A549 (cell line): Measurements from ENCODE around the gene TNFSF8. TPM values are rescaled to one million over a fixed set of nuclear protein-coding genes. Genes with fewer than 3 reads are reported as not detected.

Source experiments
- ATAC-seq, 2 experiments: fragments of 200-7000 bp in 1 of 2; fragments of >200 bp in 1 of 2; cut with Nextera tagmentation in 1 of 2; cut with Tn5 transposase in 1 of 2; 3 replicates each; pipeline versions ENCODE4 v1.8.0 to v1.9.1; 2018 to 2020; ENCODE audit warnings: mild to moderate bottlenecking in 1 of 2, moderate library complexity in 1 of 2
- CTCF ChIA-PET: fragments of 300-600 bp; sonication (Branson Sonifier 250); formaldehyde crosslinking; extraction: SDS; loops from one replicate; lab custom pipeline; 2021; ENCODE audit warnings: antibody characterized with exemption, inconsistent platforms; lab: Yijun Ruan, JAX
- POLR2A ChIA-PET: fragments of 350-600 bp; formaldehyde crosslinking; extraction: SDS; loops from one replicate; lab custom pipeline; 2021; ENCODE audit warnings: antibody characterized with exemption, inconsistent platforms; lab: Yijun Ruan, JAX
- DNase-seq, 2 experiments: peaks; one replicate each; pipeline versions ENCODE4 v3.0.0 to v3.0.0-alpha.2; 2011 to 2016; ENCODE audit warnings: low read depth in 1 of 2, low spot score in 1 of 2
- FAIRE-seq: peaks from 2 replicates; lab custom pipeline; 2011; peaks lifted over from hg19 to GRCh38; lab: Jason Lieb, UNC
- H3K27ac ChIP-seq, 2 experiments: fragments of >200 bp; sonication (Bioruptor Twin); formaldehyde crosslinking; 3 replicates each; pipeline ENCODE4 v1.5.1; 2016 to 2017
- H3K4me1 ChIP-seq: fragments of >200 bp; sonication (Bioruptor Twin); formaldehyde crosslinking; 3 replicates; pipeline ENCODE4 v1.6.1; 2016
- H3K4me2 ChIP-seq: fragments of >200 bp; sonication (Bioruptor Twin); formaldehyde crosslinking; 3 replicates; pipeline ENCODE4 v1.6.1; 2016
- H3K4me3 ChIP-seq: fragments of >200 bp; sonication (Bioruptor Twin); formaldehyde crosslinking; 3 replicates; pipeline ENCODE4 v1.5.1; 2016
- H3K9me3 ChIP-seq: fragments of >200 bp; sonication (Bioruptor Twin); formaldehyde crosslinking; 3 replicates; pipeline ENCODE4 v1.6.1; 2016
- BHLHE40 ChIP-seq: IDR thresholded peaks from 2 replicates; pipeline ENCODE4 v1.6.1; 2012; ENCODE audit warnings: low read depth, low read length, inconsistent platforms
- CBX2 ChIP-seq: fragments of 200-600 bp; sonication (generic); IDR thresholded peaks from 2 replicates; pipeline ENCODE4 v1.6.1; 2016; ENCODE audit warnings: low read depth, mild to moderate bottlenecking, borderline replicate concordance
- CEBPB ChIP-seq, 2 experiments: fragments of >200 bp in 1 of 2; sonication (Bioruptor Twin) in 1 of 2; formaldehyde crosslinking in 1 of 2; IDR thresholded peaks; 2 replicates each; pipeline ENCODE4 v1.6.1; 2012 to 2016
- CHD4 ChIP-seq: fragments of 200-600 bp; sonication (generic); IDR thresholded peaks from 2 replicates; pipeline ENCODE4 v1.6.1; 2016; ENCODE audit warnings: antibody characterized with exemption, mild to moderate bottlenecking, borderline replicate concordance
- CTCF ChIP-seq: fragments of >200 bp; sonication (Bioruptor Twin); formaldehyde crosslinking; IDR thresholded peaks from 3 replicates; pipeline ENCODE4 v1.5.1; 2016
- E2F6 ChIP-seq: IDR thresholded peaks from 2 replicates; pipeline ENCODE4 v1.6.1; 2012; ENCODE audit warnings: low read depth, borderline replicate concordance
- EHMT2 ChIP-seq: fragments of 200-600 bp; sonication (generic); IDR thresholded peaks from 2 replicates; pipeline ENCODE4 v1.6.1; 2016; ENCODE audit warnings: antibody characterized with exemption, low read depth, mild to moderate bottlenecking, moderate library complexity
- ESRRA ChIP-seq: fragments of 150-350 bp; IDR thresholded peaks from 2 replicates; pipeline ENCODE4 v1.6.1; 2014; ENCODE audit warnings: mild to moderate bottlenecking, low read length, borderline replicate concordance
- FOXS1 ChIP-seq: fragments of 250-450 bp; sonication (Bioruptor Pico); IDR thresholded peaks from 2 replicates; pipeline ENCODE4 v1.5.0; 2020; ENCODE audit warnings: mild to moderate bottlenecking, moderate library complexity
- GATA3 ChIP-seq: IDR thresholded peaks from 2 replicates; pipeline ENCODE4 v1.6.1; 2012; ENCODE audit warnings: borderline replicate concordance
- HDAC2 ChIP-seq: fragments of 200-600 bp; sonication (generic); IDR thresholded peaks from 2 replicates; pipeline ENCODE4 v1.6.1; 2016
- HEYL ChIP-seq: fragments of 250-450 bp; sonication (Bioruptor Pico); IDR thresholded peaks from 2 replicates; pipeline ENCODE4 v1.8.0; 2021; ENCODE audit warnings: mild to moderate bottlenecking, moderate library complexity
- JUNB ChIP-seq: fragments of >200 bp; sonication (Bioruptor Twin); formaldehyde crosslinking; IDR thresholded peaks from 2 replicates; pipeline ENCODE4 v1.6.1; 2016
- MAZ ChIP-seq: fragments of 150-350 bp; IDR thresholded peaks from 2 replicates; pipeline ENCODE4 v1.6.1; 2014; ENCODE audit warnings: antibody characterized with exemption, low read depth, low read length, borderline replicate concordance
- NPAS2 ChIP-seq: fragments of 250-450 bp; sonication (Bioruptor Pico); IDR thresholded peaks from 2 replicates; pipeline ENCODE4 v1.8.0; 2022; ENCODE audit warnings: mild to moderate bottlenecking, moderate library complexity, borderline replicate concordance
- NR3C1 ChIP-seq: fragments of >200 bp; sonication (Bioruptor Twin); formaldehyde crosslinking; IDR thresholded peaks from 3 replicates; pipeline ENCODE4 v1.6.1; 2017
- PBX3 ChIP-seq: IDR thresholded peaks from 2 replicates; pipeline ENCODE4 v1.6.1; 2012
- POLR2A ChIP-seq: IDR thresholded peaks from 2 replicates; pipeline ENCODE4 v1.6.1; 2012; ENCODE audit warnings: mild to moderate bottlenecking, low read length
- RAD21 ChIP-seq, 2 experiments: fragments of >200 bp in 1 of 2; sonication (Bioruptor Twin) in 1 of 2; formaldehyde crosslinking in 1 of 2; IDR thresholded peaks in 1 of 2; conservative IDR thresholded peaks in 1 of 2; 2 replicates in 1 of 2; 3 replicates in 1 of 2; pipeline ENCODE4 v1.6.1; 2012 to 2018; ENCODE audit warnings: inconsistent platforms in 1 of 2
- RARB ChIP-seq: fragments of 250-450 bp; sonication (Bioruptor Pico); IDR thresholded peaks from 2 replicates; pipeline ENCODE4 v1.8.0; 2021; ENCODE audit warnings: mild to moderate bottlenecking, moderate library complexity
- RNF2 ChIP-seq: fragments of 200-600 bp; sonication (generic); IDR thresholded peaks from 2 replicates; pipeline ENCODE4 v1.6.1; 2016; ENCODE audit warnings: low read depth, mild to moderate bottlenecking, antibody characterized with exemption, moderate library complexity, borderline replicate concordance
- SMC3 ChIP-seq: fragments of >200 bp; sonication (Bioruptor Twin); formaldehyde crosslinking; IDR thresholded peaks from 3 replicates; pipeline ENCODE4 v1.6.1; 2018; ENCODE audit warnings: inconsistent platforms
- TP53 ChIP-seq: fragments of 250-450 bp; sonication (Bioruptor Pico); IDR thresholded peaks from 2 replicates; pipeline ENCODE4 v1.5.0; 2021; ENCODE audit warnings: mild to moderate bottlenecking, moderate library complexity
- USF2 ChIP-seq: fragments of 450-650 bp; IDR thresholded peaks from 2 replicates; pipeline ENCODE4 v1.6.1; 2014; ENCODE audit warnings: antibody characterized with exemption
- ZC3H11A ChIP-seq: fragments of 450-650 bp; IDR thresholded peaks from 2 replicates; pipeline ENCODE4 v1.6.1; 2014; ENCODE audit warnings: antibody characterized with exemption, mild to moderate bottlenecking
- WGBS: methylation state at CpG from one replicate; pipeline ENCODE4 v1.1.6; 2017; ENCODE audit errors: missing lambda C conversion rate; 5-methylcytosine and 5-hydroxymethylcytosine counted together
- polyA plus RNA-seq, 4 experiments: library from polyadenylated mRNA; depleted of rRNA in 3 of 4; stranded (reverse); fragments of >200 nt; fragmentation: RNase III in 1 of 4; extraction: RNeasy Plus Mini Kit Qiagen cat#74134 plus additional on column Dnase treatment in 1 of 4; gene quantifications; 2 replicates in 3 of 4; 3 replicates in 1 of 4; pipeline ENCODE4 v1.2.3, GENCODE V29; 2011 to 2017
- TF ChIP-seq, protein P1 (sequence below): fragments of 200-600 bp; sonication (generic); IDR thresholded peaks from 2 replicates; pipeline ENCODE4 v1.6.1; 2016; ENCODE audit warnings: antibody characterized with exemption, mild to moderate bottlenecking, moderate library complexity
- TF ChIP-seq, protein P2 (sequence below): fragments of 150-350 bp; IDR thresholded peaks from 2 replicates; pipeline ENCODE4 v1.6.1; 2014; ENCODE audit warnings: low read depth, mild to moderate bottlenecking, low read length

Gene TNFSF8
- polyA plus RNA-seq, 2 of the 4 experiments (the other 2 are of a cell fraction), result not detected

DNA sequence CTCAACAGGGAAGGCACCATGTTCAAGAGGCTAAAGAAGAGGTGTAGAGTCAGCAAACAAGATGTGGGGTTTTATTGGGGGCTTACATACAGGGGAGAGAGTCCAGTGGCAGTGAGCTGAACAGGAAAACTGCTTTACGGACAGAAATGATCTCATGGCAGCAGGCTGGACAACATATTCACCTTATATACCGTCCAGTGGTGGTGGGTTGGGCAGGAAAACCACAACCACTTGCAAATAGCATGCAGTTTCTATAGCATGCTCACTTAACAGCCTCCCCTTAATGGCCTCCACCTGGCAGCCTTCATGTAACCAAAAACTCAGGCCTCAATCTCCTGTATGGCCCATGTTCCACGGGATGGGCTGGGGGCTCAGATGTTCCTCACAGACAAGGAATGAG is 5.4 kb downstream of the TNFSF8 start:
- Histone ChIP-seq H3K4me3 (no peak overlapping the region), H3K4me2 (no peak overlapping the region), H3K27ac (no peak overlapping the region), H3K4me1 (no peaks in the 10 kb centered on the region), H3K9me3 (no peaks in the 10 kb centered on the region)
- POLR2A ChIA-PET, result no interaction called here
- TF ChIP-seq FOXS1 (CRISPR knock-in tag) (no peak), NPAS2 (CRISPR knock-in tag) (no peak), HEYL (no peak), PBX3 (no peak), CEBPB (IDR thresholded peaks at IDR 0.05) (no peak), RAD21 (conservative IDR thresholded peaks at IDR 0.05 in 1 of 2, IDR thresholded peaks at IDR 0.05 in 1 of 2) (no peak), SMC3 (no peak), MAZ (no peak), RNF2 (no peak), USF2 (no peak), GATA3 (no peak), CBX2 (no peak), ESRRA (no peak), CTCF (no peak), NR3C1 (no peak), ZC3H11A (no peak)
- TF ChIP-seq, protein P1, sequence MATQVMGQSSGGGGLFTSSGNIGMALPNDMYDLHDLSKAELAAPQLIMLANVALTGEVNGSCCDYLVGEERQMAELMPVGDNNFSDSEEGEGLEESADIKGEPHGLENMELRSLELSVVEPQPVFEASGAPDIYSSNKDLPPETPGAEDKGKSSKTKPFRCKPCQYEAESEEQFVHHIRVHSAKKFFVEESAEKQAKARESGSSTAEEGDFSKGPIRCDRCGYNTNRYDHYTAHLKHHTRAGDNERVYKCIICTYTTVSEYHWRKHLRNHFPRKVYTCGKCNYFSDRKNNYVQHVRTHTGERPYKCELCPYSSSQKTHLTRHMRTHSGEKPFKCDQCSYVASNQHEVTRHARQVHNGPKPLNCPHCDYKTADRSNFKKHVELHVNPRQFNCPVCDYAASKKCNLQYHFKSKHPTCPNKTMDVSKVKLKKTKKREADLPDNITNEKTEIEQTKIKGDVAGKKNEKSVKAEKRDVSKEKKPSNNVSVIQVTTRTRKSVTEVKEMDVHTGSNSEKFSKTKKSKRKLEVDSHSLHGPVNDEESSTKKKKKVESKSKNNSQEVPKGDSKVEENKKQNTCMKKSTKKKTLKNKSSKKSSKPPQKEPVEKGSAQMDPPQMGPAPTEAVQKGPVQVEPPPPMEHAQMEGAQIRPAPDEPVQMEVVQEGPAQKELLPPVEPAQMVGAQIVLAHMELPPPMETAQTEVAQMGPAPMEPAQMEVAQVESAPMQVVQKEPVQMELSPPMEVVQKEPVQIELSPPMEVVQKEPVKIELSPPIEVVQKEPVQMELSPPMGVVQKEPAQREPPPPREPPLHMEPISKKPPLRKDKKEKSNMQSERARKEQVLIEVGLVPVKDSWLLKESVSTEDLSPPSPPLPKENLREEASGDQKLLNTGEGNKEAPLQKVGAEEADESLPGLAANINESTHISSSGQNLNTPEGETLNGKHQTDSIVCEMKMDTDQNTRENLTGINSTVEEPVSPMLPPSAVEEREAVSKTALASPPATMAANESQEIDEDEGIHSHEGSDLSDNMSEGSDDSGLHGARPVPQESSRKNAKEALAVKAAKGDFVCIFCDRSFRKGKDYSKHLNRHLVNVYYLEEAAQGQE, result no peak
- TF ChIP-seq, protein P2, sequence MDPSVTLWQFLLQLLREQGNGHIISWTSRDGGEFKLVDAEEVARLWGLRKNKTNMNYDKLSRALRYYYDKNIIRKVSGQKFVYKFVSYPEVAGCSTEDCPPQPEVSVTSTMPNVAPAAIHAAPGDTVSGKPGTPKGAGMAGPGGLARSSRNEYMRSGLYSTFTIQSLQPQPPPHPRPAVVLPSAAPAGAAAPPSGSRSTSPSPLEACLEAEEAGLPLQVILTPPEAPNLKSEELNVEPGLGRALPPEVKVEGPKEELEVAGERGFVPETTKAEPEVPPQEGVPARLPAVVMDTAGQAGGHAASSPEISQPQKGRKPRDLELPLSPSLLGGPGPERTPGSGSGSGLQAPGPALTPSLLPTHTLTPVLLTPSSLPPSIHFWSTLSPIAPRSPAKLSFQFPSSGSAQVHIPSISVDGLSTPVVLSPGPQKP, result no peak
- CTCF ChIA-PET, result interaction anchor here (1.2 to 1.9 kb wide), 5 partner anchors 11 to 186 kb away, joined by 3 to 6 read pairs (median 4); no protein-coding TSS in a partner anchor
- FAIRE-seq, result no peak
- DNase-seq, result no peak
- 50% methylated on average over 3 of the region's 3 CpGs for WGBS
- ATAC-seq, result no peak

DNA sequence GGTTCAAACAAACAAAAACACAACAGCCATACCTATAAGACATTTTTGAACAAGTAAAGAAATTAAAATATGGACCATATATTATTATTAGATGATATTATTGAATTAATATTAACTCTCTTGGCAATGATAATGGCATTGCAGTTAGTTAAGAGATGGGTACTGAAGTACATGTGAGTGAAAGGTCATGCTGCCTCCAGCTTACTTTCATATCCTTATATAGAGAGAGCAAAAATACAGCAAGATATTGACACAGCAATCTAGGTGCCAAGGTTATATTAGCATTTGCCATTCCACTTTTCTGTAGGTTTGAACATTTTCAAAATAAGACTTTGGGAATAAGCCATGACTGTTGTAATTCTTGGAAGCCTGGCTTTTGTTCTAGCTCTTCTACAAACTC is 6.1 kb downstream of the TNFSF8 start:
- FAIRE-seq (no peak), DNase-seq (no peak), ATAC-seq (no peak)
- no peaks in the 10 kb centered on the region for H3K9me3 ChIP-seq
- ChIA-PET CTCF (interaction anchor here (1.1 to 1.9 kb wide), 6 partner anchors 10 to 519 kb away, joined by 3 to 6 read pairs (median 4); no protein-coding TSS in a partner anchor), POLR2A (no interaction called here)
- no peak overlapping the region for H3K4me2 ChIP-seq
- H3K4me1 ChIP-seq, result no peaks in the 10 kb centered on the region
- TF ChIP-seq POLR2A, result no peak
- no peak for TF ChIP-seq BHLHE40
- TF ChIP-seq E2F6, result no peak
- no peak for TF ChIP-seq TP53 (CRISPR knock-in tag)
- TF ChIP-seq ZC3H11A, result no peak
- no peak for TF ChIP-seq CHD4
- no peak for TF ChIP-seq RARB (CRISPR knock-in tag)
- no peak for TF ChIP-seq HDAC2
- no peak for TF ChIP-seq EHMT2
- TF ChIP-seq JUNB, result no peak
- no peak overlapping the region for H3K27ac ChIP-seq
- H3K4me3 ChIP-seq, result no peak overlapping the region
